ENCODE measurements around the gene WIPF2.
"Not testable (repeated sequence)": the region's sequence is repeated elsewhere in the genome, so short reads cannot be mapped to it uniquely, and the experiment has no call there.

WIPF2 gene

DNA sequence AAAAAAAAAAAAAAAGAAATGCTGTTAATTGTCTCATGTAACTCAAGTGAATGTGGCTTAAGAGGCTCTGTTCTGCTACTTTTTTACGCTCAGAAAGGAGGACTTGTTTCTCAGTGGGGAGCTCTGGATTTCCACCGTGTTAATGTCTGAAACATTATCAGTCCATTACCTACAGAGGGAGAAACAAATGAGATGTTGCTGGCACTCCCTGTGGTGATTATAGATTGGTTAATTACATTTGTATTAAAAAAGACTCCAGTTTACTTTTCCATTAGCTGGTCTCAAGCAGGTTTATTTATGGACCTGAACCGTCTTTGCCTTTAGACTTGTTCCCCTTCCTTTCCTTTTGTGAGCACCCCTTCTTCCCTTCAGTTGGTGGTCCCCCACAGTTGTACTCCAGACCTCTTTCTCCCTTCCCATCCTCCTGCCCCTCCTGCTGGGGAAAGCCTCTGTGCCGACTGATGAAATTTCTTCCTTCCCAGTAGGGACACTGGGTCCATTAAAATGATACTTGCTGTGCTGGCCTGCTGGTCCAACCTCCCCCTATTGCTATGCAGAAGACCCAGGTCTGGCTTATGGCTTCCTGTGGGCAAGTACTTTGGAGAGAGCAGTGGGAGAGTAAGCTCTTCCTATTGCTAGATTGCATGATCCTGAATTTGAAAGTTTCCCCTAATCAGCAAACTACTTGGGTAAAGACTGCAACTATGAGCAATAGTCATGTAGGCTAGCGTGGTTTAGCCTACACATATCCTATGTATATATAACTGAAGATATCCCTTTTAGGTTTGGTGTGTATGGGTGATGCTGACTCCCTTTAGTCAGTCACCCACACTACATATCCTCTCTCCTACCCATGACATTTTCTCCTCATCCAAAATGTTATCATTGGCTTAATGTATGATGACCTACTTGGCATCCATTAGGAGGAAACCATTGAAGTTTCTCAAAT lies 76.7 kb downstream of the WIPF2 start:
- DNase-seq (ENCODE audit: low read depth): no peak

DNA sequence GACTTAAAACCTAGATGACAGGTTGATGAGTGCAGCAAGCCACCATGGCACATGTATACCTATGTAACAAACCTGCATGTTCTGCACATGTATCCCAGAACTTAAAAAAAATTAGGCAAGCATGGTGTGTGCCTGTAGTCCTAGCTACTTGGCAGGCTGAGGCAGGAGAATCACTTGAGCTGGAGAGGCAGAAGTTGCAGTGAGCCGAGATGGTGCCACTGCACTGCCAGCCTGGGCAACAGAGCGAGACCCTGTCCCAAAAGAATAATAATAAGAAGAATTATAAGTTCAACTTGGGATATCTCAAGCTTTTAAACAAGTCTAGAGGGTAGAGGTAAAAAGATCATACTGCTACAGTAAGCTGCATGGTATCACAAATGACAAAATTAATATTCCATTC lies 78.4 kb downstream of the WIPF2 start:
- DNase-seq (ENCODE audit: low read depth): no peak

DNA sequence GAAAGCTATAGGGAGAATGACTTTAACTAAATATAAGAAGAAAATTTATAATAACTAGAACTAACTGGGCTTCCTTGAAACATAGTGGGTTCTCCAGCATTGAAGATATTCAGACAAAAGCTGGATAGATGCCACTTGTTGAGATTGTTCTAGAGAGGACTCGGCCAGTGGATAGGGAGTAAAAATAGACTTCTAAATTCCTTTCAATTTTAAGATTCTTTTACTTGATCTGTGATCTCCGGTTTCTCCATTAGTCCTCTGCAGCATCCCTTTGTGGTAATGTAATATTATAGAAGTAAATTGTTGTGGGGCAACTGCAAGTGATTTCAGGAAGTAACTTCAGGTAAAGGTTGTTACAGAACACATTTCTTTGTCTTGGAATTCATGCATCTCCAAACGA lies 79.6 kb downstream of the WIPF2 start:
- no peak for DNase-seq (ENCODE audit: low read depth)

DNA sequence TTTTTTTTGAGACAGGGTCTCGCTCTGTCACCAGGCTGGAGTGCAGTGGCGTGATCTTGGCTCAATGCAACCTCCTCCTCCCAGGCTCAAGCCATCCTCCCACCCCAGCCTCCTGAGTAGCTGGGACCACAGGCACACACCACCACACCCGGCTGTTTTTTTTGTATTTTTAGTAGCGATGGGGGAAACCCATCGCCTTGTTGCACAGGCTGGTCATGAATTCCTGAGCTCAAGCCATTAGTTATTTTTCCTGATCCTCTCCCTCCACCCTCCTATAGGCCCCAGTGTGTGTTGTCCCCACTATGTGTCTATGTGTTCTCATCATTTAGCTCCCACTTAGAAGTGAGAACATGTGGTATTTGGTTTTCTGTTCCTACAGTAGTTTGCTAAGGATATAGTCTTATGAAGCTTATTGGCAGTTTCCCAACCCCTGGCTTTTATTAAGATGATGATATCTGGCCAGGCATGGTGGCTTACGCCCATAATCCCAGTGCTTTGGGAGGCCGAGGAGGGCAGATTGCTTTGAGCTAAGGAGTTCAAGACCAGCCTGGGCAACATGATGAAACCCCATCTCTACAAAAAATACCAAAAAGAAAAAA lies 80.2 kb downstream of the WIPF2 start:
- DNase-seq (ENCODE audit: low read depth): not testable (repeated sequence)

DNA sequence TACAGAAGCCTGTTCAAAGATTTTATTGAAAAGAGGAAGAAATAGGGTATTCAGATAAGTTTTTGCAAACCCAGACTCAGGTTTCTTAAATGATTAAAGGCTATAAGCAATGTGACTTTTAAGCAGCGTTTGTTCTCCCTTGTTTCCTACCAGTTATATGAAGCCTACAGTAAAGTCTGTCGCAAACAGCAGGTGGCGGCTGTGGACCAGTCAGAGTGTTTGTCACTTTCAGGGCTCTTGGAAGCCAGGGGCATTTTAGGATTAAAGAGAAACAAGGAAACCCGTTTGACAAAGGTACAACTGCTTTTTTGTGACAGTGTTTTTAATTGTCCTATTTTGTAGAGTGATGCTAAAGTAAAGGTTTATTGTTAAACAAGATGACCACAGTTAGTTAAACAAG lies 82.2 kb downstream of the WIPF2 start:
- DNase-seq (ENCODE audit: low read depth): peak; percentile 30

DNA sequence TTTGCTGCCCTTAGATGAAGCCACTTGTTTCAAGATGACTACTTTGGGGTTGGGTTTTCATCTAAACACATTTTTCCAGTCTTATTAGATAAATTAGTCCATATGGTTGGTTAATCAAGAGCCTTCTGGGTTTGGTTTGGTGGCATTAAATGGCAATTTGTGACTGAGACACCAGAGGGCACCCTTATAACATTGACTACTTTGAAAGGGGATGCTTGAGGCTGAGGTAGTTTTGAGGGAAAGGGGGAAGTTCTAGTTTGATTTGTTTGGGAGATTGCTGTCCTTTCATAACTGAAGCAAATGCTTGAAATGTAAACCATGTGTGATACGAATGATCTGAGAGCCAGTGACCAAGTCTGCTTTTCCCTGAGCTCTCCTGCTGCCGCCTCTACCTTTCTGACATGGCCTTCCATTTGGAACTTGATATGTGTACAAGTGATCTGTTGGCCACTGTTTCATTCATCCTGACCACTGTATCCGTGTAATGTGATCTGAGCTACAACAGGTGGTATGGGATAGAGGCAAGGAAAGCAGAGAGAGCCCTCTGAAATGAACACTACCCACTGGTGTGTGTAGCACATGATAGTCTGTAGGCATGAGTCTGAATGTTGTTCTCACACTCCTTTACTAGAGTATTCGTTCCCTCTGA lies 84.0 kb downstream of the WIPF2 start:
- peak; percentile 69 for DNase-seq (ENCODE audit: low read depth)

DNA sequence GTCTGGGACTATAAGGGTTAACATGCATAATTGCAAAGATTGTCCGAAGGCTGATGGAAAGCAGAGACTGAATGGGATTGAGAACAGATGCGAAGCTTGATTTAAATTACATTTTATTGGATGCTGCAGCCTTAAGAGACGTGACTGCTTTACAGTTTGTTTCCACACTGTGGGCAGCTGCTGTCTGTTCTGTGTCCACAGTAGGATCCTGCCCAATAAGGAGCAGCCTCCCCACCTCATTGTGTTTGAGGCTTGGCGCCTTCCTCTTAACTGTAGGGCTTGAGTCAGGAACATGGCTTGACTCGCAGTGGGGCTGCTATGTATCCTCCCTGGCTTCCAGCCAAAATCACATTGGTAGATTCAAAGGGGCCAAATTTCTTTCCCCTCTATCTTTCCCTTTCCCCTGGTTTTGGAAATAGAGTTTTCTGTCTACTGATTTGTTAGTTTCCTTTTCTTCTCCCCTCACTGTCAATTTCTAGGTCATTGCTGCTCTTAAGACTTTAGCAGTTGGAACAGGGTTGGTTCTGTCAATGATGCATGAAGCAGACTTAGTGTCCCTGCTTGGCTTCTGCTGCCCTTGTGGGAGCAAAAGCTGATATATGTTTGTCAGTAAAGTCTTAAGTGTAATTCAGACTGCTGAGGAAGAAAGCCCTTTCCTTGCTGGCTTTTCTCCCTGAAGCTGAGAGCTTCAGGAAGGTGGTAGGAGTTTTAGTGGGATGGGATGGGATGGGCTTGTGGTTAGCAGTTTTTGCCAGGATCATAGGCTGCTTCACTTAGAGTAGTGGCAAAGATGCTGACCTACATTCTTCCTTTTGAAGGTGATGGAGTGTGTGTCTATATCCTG lies 84.8 kb downstream of the WIPF2 start:
- DNase-seq (ENCODE audit: low read depth): peak; percentile 41

DNA sequence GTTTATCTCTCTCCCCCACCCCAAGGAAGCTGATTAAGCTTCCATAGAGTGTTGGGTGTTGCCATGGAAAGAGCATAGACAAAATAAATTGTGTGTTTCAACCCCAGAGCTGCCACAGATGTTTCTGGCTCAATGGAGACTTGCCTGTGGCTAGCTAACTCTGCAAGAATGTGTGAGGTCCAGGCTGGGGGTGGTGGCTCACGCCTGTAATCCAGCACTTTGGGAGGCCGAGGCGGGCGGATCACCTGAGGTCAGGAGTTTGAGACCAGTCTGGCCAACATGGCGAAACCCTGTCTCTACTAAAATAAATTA lies 85.4 kb downstream of the WIPF2 start:
- peak; percentile 38 for DNase-seq (ENCODE audit: low read depth)

DNA sequence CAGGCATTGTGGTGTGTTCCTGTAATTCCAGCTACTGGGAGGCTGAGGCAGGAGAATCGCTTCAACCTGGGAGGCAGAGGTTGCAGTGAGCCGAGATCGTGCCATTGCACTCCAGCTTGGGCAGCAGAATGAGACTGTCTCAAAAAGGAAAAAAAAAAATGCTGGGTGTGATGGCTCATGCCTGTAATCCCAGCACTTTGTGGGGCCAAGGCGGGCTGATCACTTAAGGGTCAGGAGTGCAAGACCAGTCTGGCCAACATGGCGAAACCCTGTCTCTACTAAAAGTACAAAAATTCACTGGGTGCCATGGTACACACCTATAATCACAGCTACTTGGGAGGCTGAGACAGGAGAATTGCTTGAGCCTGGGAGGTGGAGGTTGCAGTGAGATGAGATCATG lies 85.8 kb downstream of the WIPF2 start:
- DNase-seq (ENCODE audit: low read depth): not testable (repeated sequence)

DNA sequence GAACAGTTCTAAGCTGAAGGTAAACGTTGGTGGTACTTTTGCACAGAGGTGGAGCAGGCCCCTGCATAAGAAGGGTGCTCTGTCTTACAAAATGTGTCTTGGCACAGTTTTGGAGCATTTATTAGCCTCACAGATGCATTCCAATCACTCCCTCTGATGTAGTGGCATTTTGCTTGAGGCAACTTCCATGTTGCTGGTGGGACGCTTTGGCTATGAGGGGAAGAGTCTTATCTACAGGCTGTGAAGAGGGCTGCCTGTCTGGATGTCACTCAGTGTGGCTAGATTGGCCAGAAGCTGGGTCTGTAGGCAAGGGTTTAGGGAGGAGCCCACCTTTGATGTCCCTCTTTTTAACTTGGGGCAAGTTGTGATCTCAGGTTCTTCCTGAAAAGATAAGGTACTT lies 87.3 kb downstream of the WIPF2 start:
- DNase-seq (ENCODE audit: low read depth): no peak

DNA sequence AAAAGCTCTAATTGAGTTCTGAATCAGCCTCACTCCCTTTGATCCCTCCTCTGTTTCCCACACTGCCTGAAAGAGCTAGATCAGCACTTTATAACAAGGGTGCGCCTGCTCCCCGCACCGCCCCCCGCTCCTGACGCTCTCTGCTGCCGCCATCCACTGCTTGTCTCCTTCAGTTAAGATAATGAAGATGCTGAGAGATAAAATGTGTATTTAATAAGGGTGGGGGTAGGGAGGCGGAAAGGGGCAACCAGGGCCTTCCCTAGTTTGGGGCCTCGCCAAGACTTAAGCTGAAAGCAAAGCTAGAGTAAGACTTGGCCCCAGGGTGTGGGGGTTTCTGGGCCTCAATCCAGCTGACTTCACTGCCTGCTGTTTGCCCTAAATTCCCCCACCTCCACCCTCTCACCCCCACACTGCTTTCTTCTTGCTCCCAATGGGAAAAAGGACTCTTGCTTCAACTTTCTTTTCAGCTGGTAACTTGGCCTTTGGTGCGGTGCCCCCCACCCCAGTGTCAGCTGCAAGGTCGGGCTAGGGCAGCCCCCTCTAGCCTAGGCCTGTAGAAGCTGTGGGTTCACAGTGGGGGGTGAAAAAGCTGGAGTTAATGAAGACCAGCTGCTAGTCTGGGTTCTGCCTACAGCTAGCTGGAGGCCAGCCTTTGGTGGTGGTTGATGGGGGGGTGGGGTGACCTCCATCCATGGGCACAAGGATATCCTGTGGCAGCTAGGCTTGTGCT lies 88.1 kb downstream of the WIPF2 start:
- no peak for DNase-seq (ENCODE audit: low read depth)

DNA sequence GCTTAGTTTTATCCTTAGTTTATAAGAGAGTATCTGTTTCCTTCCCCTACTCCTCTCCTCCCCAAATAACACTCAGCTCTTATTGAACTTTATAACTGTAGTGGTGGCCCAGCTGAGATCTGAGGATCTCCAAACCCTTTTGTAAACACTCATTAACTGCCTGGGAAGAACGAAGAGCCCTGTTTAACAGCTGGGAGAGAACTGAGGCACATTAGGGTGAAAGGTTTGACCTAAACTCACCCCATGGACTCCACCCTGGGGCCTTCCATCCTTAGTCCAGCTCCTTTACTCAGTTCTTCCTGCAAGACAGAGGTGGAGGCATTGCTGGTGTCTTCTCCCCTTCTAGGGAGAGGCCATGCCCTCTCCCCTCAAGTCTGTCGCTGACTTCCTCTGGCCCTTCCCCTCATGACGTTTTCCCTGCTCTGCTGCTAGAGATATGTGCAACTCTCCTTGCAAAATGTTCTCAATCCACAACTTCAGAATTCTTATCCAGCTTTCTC lies 88.7 kb downstream of the WIPF2 start:
- no peak for DNase-seq (ENCODE audit: low read depth)

DNA sequence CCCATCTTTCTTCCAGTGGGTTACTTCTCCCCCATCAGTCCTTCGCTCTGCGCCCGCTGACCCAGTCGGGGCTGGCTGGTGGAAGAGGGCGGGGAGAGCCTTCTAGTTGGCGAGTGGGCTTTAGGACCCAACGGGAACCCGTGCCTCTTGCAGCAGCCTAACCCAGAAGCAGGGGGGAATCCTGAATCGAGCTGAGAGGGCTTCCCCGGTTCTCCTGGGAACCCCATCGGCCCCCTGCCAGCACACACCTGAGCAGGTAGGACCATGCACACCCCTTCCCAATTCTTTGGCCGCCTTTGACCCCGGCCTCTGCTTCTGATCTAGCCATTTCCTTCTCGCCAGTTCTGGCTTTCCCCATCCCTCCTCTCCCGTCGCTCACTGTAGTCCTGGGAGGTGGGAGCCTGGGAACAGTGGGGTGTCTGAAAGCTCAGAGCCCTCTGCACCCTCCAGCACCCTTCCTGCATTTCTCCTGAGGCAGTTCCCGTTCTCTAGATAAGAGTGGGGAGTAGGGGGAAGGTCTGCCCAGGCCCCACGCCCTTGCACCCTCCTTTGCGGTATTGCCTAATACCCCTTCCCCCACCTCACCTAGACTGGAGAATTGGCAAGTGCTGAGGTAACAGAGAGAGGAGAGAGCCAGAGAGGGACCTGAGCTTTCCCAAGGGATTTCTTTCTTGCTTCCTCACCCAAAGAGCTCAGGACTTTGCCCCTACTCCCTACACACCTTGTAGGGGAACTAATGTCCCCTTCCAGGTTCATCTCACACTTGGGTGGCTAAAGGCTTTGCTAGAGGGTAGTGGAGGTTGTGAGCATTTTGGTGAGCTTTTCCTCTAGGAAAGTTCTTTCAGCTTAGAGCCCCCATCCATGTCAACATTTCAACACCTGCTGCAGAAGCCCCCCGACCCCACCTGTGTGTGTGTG lies 90.2 kb downstream of the WIPF2 start, which contains the start of gene RARA:
Gene RARA, plus strand, starts transcription at position 150 of the 918 bp plus-strand sequence. CDS start 22,039 bp downstream, outside the sequence.
- no peak for DNase-seq (ENCODE audit: low read depth)

DNA sequence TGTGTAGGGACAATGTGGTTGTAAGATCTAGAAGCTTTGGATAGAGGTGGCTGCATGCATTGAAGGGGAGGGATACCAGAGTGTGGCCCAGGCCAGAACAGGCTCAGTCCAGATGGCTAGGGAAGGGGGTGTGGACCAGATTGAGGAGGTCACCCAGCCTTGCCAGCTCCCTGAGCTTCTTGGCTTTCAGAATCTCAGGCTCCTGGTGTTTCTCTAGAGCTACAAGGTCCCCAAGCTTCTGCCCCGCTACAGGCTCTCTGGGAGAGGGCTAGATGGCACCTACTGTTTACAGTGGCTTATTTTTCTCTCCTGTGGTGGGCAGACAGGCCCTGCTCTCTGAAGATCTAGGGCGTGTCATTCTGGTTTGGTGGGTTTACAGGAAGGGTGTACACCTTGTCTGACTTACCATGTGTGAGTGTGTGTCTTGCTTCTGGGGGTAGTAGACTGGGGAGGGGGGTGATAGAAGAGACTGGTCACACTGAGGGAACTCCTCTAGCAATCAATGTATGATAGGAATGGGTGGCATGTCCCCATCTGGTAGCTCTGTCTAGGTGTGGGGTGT lies 90.9 kb downstream of the WIPF2 start:
- no peak for DNase-seq (ENCODE audit: low read depth)

DNA sequence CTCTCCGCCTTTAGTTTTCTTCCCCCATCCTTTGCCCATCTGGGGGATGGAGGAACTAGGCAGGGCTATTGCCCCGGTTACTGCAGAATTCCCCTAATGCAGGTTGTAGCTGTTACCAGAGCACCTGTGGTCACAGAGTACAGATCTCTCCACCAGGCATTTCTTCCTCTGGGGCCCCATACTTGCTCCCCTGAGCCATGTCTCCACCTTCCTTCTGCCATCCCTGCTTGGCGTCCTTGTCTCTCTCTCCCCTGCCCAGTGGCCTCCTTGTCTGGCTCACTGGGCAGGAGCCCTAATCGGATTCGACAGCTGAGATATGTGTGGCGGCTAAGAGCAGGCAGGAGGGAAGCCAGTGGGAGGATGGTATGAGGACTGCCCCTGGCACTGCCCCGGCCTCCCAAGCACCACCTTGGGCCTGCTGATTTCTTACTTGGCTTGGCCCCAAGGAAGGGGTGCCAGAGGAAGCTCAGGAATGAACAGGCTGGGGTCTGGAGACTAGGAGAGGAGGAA lies 91.8 kb downstream of the WIPF2 start:
- no peak for DNase-seq (ENCODE audit: low read depth)

DNA sequence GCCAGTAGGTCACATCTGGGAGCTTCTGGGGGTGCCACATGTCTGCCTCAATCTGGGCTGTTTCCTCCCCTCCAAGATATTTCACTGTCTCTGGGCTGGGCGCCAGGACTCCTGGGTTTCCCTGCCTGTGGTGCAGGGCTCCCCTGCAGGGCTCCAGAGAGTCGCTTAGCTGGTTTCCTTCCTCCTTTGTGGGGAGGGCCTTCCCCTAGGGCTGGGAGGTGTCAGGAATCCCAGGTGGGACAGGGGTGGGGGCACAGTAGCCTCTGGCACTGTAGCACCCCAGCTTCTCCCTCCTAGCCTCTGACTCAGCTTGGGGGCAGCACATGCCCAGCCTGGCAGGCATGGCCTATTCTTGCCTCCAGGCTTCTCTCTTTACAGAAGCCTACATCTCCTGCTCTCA lies 92.5 kb downstream of the WIPF2 start:
- DNase-seq (ENCODE audit: low read depth): no peak

DNA sequence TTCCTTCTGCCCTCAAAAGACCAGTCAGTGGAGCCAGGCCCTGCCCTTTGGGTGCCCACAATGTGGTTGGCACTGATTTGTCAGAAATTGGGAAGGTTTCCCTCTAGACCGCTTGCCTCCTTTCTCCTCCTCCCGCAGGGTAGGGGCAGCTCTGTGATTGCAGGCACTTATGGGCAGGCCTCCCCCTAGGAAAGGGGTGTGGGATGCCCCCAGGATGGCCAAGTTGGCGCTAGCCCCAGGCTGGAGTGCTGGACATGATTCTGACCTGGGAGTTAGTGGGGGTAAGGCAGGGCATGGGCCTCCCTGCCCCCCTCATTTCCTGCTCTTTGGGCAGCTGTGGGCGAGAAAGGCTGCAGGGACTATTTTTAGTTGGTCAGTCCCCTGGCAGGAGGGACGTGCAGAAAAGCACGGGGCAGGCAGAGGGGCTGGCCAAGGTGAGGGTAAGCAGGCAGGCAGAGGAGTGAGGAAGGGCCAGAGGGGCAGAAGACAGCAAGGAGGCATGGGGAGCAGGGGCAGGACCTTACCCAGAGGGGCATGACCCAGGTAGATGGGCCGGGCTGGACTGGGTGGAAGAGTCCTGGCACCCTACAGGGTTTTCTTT lies 93.1 kb downstream of the WIPF2 start:
- no peak for DNase-seq (ENCODE audit: low read depth)

DNA sequence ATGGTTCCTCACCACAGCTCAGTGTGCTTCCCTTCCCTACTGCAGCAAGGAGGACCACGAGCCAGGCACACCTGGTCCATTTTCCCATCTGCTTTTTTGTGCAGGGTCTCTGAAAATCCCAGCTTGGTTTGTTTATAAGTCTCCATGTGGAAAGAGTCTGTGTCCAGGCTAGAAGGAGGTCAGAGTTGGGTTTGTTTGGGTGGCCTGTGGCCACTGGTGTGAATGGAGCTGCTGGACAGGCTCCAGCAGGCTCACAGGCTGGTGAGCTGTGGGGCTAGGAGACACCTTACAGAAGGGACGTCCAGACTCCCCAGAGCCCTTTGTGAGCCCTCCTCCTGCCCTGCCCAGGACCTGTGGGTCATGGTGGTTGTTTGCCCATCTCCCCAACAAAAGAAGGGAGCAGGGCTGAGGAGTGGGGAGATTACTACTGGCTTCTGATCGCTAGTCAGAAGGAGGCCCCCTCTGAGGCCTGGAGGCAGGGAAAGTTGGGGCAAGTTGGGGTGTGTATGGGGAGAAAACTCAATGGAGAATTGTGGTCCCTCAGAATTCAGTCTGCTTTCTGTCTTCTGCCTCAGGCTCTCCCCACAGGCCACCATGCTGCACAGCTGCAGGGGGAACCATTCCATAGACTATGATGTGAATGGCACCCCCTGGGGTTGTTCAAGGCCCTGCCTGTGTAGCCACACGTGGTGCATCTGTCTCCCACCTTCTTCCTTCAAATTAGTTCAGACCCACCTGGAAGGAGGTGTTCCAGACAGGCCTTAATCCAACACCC lies 94.0 kb downstream of the WIPF2 start:
- no peak for DNase-seq (ENCODE audit: low read depth)

Data from ELR (cell line).